HUES64 (cell line): ENCODE measurements around the gene HTR4.

Source experiments
- H3K27ac ChIP-seq: 2 replicates; pipeline ENCODE4 v1.7.0; 2013; ENCODE audit warnings: low read depth, low read length, inconsistent platforms
- H3K27me3 ChIP-seq: 2 replicates; pipeline ENCODE4 v1.6.1; 2013; ENCODE audit warnings: mild to moderate bottlenecking, low read length; ENCODE audit not compliant: insufficient read depth
- H3K36me3 ChIP-seq: 2 replicates; pipeline ENCODE4 v1.6.1; 2013; ENCODE audit warnings: mild to moderate bottlenecking, low read length; ENCODE audit not compliant: insufficient read depth
- H3K4me1 ChIP-seq: 2 replicates; pipeline ENCODE4 v1.6.1; 2013; ENCODE audit warnings: mild to moderate bottlenecking, low read length, moderate library complexity; ENCODE audit not compliant: insufficient read depth
- H3K4me3 ChIP-seq: 2 replicates; pipeline ENCODE4 v1.5.1; 2013; ENCODE audit warnings: mild to moderate bottlenecking, low read length, moderate library complexity
- H3K9ac ChIP-seq: 2 replicates; pipeline ENCODE4 v1.6.1; 2013; ENCODE audit warnings: mild to moderate bottlenecking, low read depth, low read length
- H3K9me3 ChIP-seq: 2 replicates; pipeline ENCODE4 v1.6.1; 2013; ENCODE audit warnings: low read depth, low read length; ENCODE audit not compliant: insufficient read depth
- WGBS: fragments of 150-250, 120-280 bp; methylation state at CpG from one replicate; pipeline ENCODE4 v1.1.7; 2013; ENCODE audit warnings: missing lambda C conversion rate; 5-methylcytosine and 5-hydroxymethylcytosine counted together

HTR4 gene

DNA sequence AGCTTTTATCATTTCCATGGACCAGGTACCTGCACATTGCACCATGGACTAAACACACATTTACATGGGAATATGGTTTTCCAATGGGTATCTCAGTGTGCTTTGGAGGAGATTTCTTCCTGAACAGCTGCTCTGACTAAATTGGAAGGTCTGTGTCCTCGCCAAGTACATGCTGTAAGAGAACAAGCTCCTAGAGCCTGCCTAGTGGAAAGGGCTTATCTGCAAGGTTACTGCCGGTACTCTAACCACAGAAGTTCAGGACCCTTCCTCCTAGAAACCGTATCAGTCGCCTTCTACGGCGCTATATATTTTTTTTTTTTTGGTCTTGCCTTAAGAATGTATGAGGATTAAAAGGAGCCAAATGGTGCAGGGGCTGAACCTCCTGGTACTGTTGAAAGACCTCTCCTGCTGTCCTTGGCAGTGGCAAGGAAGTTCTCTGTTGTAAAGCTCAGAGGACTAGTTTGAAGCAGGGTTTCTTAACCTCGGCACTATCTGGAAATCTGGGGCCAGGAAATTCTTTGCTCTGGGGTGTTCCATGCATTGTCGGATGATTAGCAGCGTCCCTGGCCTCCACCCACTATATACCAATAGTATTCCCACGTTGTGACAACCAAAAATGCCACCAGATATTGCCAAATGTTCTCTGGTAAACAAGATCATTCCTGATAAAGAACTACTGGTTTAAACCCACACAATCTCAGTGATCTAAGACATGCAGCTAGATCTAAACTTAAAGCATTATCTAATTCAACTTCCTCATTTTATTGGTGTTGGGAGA is 163.1 kb downstream of the HTR4 start:
- WGBS, result 90% methylated on average over 10 of the region's 10 CpGs
- Histone ChIP-seq H3K4me3 (no peak overlapping the region), H3K9me3 (no peaks in the 10 kb centered on the region), H3K36me3 (no peaks in the 10 kb centered on the region), H3K27ac (no peak overlapping the region), H3K4me1 (no peaks in the 10 kb centered on the region), H3K9ac (no peak overlapping the region), H3K27me3 (peaks cover 33% of the 10 kb centered on the region)

DNA sequence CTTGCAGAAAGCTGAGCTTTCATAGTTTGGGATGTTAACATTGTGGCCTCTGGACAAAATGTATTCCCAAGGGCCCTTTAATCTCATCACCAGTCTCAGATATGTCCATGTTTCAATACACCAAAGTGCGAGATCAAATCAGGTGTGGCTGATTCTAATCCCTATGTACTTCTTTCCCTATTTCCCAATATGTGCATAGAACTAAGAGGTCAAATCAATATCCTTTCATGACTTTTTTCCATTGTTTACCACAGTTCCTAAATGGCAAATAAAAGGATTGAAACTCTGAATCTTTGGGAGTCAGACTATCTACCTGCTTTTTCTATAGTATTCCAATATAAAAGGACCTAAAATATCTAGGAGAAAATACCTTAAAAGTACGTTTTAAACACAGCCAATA is 165.6 kb downstream of the HTR4 start:
- no peak overlapping the region for H3K9ac ChIP-seq
- H3K9me3 ChIP-seq, result no peaks in the 10 kb centered on the region
- no peak overlapping the region for H3K27ac ChIP-seq
- no peaks in the 10 kb centered on the region for H3K4me1 ChIP-seq
- H3K36me3 ChIP-seq, result no peaks in the 10 kb centered on the region
- H3K27me3 ChIP-seq, result peaks cover 37% of the 10 kb centered on the region
- WGBS, result 94% methylated on average over 1 of the region's 2 CpGs
- H3K4me3 ChIP-seq, result no peak overlapping the region

DNA sequence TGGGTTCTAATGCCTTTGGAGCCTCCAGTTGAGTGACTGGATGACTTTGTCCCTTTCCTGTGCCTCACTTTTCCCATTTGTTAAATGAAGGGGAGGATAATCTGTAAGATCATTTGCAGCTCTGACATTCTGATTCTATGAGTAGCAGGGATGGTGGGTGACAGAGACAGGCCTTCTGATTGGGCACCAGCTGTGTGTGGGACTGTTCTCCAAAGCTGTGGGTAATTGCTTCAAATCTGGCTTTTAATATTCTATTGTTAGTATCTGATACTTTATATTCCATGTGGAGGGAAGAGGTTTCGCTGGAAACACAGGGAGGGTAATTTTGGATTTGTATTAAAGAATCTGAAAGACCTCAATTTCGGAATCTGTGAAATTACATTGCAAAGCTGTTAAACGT is 167.9 kb downstream of the HTR4 start:
- WGBS, result 90% methylated on average over 3 of the region's 3 CpGs
- peaks cover 37% of the 10 kb centered on the region for H3K27me3 ChIP-seq
- no peak overlapping the region for H3K9ac ChIP-seq
- H3K4me3 ChIP-seq, result no peak overlapping the region
- no peaks in the 10 kb centered on the region for H3K36me3 ChIP-seq
- H3K27ac ChIP-seq, result no peak overlapping the region
- H3K9me3 ChIP-seq, result no peaks in the 10 kb centered on the region
- no peaks in the 10 kb centered on the region for H3K4me1 ChIP-seq

DNA sequence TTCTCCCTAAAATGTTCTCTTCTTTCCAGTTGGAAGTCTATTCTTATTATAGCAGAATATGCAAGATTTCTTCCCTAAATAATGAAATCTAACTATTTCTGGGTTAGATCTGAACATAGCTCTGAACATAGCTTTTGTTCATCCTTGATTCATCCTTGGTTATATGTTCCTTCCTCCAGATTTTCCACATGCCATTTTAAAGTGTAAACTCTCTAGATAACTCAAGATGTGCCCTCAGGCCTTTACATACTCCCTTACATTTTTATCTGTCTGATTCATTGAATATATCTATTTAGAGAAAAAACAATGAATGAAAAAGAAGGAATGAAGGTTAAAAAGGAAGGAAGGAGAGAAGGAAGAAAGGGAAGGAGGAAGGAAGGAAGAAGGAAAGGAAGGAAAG is 169.7 kb downstream of the HTR4 start:
- H3K27ac ChIP-seq, result no peak overlapping the region
- H3K36me3 ChIP-seq, result no peaks in the 10 kb centered on the region
- H3K4me1 ChIP-seq, result no peaks in the 10 kb centered on the region
- H3K27me3 ChIP-seq, result peaks cover 27% of the 10 kb centered on the region
- no peaks in the 10 kb centered on the region for H3K9me3 ChIP-seq
- no peak overlapping the region for H3K9ac ChIP-seq
- H3K4me3 ChIP-seq, result no peak overlapping the region

DNA sequence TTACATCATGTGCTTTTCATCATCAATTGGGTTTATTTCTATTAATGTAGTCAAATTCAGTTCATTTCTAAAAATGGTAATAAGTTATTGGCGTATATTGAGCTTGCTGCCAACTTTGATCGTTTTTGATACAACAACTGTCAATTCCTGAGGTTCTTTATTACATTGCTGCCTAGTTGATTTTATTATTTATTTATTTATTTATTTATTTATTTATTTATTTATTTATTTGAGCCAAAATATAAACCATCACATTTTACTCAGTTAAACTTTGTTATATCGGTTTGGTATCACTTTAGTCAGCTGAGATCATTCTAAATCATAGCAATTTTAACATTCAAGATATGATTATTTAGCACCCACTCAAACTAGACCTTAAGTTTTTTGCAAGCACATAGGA is 170.6 kb downstream of the HTR4 start:
- H3K4me3 ChIP-seq, result no peak overlapping the region
- peaks cover 18% of the 10 kb centered on the region for H3K27me3 ChIP-seq
- no peaks in the 10 kb centered on the region for H3K36me3 ChIP-seq
- 87% methylated on average over 3 of the region's 3 CpGs for WGBS
- H3K27ac ChIP-seq, result no peak overlapping the region
- H3K4me1 ChIP-seq, result no peaks in the 10 kb centered on the region
- H3K9me3 ChIP-seq, result no peaks in the 10 kb centered on the region
- H3K9ac ChIP-seq, result no peak overlapping the region

DNA sequence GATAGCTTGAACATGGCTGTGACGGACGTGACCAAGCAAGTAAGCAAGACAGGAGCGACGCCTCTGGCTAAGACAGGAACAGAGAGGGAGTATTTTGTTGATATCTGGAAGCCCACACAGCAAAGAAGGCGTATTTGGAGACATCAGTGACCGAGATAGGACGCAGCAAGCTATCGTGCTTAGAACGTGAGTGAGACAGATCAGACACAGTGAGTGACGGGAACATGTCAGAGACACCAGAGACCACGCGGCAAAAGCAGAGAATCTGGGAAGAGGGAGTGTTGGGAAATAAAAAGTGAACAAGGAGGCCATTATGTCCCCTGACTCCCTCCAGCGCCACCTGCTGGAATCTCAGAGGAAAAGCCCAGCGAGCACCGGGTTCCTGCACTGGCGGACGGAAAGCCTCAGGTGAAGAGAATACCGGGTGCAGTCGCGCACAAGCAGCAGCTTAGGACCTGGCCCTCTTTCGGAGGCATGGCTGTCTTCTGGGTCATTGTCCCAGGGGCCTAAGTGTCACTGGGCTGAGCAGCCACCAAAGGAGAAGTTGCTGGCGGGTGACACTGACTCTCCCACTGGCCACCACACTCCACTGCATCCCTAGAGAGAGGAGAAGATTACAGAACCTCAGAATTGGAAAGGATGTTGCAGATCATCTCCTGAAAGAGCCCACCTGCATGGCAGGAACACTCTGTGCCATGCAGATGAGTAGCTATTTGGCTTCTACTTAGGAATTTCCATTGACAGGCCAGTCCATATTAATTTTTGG is 171.4 kb downstream of the HTR4 start:
- H3K9me3 ChIP-seq, result no peaks in the 10 kb centered on the region
- no peak overlapping the region for H3K27ac ChIP-seq
- no peak overlapping the region for H3K4me3 ChIP-seq
- no peaks in the 10 kb centered on the region for H3K36me3 ChIP-seq
- 64% methylated on average over 22 of the region's 22 CpGs for WGBS
- no peak overlapping the region for H3K9ac ChIP-seq
- H3K27me3 ChIP-seq, result peaks cover 11% of the 10 kb centered on the region
- no peaks in the 10 kb centered on the region for H3K4me1 ChIP-seq

DNA sequence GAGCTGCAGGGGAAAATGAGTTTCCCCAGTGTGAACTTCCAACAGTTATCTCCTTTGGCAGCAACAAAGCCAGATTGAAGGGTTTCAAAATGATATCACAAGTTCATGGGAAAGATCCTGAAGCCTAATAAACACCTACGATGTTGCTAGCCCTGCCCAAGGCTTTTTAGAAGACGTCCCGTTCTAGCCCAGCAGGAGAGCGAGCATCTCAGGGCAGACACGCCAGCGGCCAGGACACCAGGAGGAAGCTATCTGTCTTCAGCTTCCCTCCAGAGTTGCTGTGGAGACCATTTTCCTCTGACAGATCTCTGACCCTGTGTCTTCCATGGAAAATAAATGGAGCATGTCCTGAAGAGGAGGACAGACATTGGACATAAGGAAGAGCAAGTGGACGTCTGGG is 172.1 kb downstream of the HTR4 start:
- Histone ChIP-seq H3K4me1 (no peaks in the 10 kb centered on the region), H3K9ac (no peak overlapping the region), H3K27me3 (peaks cover 8% of the 10 kb centered on the region), H3K9me3 (no peaks in the 10 kb centered on the region), H3K27ac (no peak overlapping the region), H3K36me3 (no peaks in the 10 kb centered on the region), H3K4me3 (no peak overlapping the region)
- WGBS, result 89% methylated on average over 7 of the region's 7 CpGs

DNA sequence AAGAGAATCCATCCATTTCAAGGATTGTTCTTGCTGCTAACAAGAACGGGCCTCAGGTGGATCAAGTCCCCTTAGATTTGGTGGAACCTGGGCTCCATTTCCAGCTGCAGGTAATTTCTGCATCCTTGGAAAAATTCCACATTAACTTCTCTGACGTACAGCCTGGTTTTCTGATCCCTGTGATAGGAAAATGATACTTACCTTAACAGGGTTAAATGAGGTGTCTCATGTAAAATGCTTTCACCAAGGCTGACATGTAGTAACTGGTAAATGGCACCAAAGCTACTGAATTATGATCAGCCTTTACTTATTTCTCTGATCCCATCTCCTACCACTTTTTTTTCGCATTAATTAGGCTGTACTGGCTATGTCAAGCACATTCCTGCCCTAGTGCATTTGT is 176.9 kb downstream of the HTR4 start:
- Histone ChIP-seq H3K4me3 (no peak overlapping the region), H3K36me3 (no peaks in the 10 kb centered on the region), H3K4me1 (no peaks in the 10 kb centered on the region), H3K27me3 (no peaks in the 10 kb centered on the region), H3K27ac (no peak overlapping the region), H3K9ac (no peak overlapping the region), H3K9me3 (no peaks in the 10 kb centered on the region)
- WGBS, result 87% methylated on average over 3 of the region's 3 CpGs

DNA sequence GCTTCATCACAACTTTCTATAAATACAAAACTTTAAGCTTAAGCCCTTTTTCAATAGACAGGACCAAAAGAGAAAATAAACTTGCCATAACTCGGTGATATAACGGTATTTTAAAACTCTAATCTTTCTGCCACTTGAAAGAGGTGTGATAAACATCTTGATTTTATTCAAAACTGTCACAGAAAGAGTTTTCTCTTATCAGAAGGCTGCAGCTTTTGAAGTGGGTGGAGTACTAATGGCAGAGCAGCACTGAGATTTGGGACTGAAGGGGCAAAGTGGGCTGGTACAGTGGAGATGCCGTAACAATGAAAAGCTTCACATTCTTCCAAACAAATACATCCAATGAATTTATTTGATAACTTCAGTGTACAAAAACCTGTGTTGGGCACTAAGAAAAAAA is 178.0 kb downstream of the HTR4 start:
- Histone ChIP-seq H3K4me1 (no peaks in the 10 kb centered on the region), H3K36me3 (no peaks in the 10 kb centered on the region), H3K9ac (no peak overlapping the region)

DNA sequence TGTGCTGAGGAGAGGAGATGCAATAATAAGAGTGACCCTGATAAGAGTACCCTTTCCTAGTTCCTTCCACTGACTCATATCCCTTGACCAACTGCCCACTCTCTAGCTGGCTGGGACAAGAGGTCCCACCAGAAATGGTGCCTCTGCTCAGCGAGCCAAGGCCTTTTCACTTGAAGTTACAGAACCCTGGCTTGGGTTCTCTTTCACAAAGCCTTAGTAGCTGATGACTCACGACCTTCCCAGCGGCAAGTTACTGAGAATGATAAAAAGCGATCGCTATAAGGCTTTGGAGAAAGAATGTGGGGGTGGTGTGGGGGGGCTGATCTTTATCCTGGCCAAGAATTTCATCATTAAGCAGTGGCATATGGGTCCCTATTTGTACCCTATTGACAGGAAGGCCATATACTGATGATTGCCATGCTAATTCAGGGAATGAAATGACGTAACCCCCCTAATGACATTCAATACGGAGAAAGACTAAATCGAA is 180.3 kb downstream of the HTR4 start:
- Histone ChIP-seq H3K27ac (peak overlapping the region; percentile 44; the same call in 1 of the 2 replicates), H3K4me1 (no peaks in the 10 kb centered on the region), H3K9ac (no peak overlapping the region), H3K9me3 (no peaks in the 10 kb centered on the region), H3K36me3 (no peaks in the 10 kb centered on the region), H3K4me3 (no peak overlapping the region), H3K27me3 (no peaks in the 10 kb centered on the region)
- 71% methylated on average over 8 of the region's 8 CpGs for WGBS

More for the DNA sequence above, 178.0 kb downstream of the HTR4 start:
- Histone ChIP-seq H3K27me3 (no peaks in the 10 kb centered on the region), H3K4me3 (no peak overlapping the region), H3K27ac (no peak overlapping the region), H3K9me3 (no peaks in the 10 kb centered on the region)
- WGBS, result 94% methylated on average over 3 of the region's 3 CpGs

DNA sequence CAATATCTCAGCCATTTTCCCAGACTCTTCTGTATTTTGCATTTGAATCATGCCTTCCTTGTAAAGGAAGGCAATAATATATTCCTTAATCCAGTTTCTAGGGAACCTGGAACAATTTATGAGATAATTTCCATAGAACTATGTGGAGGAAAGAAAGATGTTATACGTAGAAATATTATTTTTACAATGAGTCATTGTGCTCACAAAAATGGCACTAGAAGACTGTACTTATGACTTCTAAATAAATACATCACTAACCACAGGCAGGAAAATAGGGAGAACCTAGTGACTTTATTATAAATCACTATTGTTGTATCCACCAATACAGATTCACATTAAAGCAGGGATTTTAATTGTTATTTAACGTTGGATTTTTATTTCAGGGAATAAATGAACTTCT is 182.9 kb downstream of the HTR4 start:
- Histone ChIP-seq H3K4me3 (no peak overlapping the region), H3K4me1 (no peaks in the 10 kb centered on the region), H3K27ac (no peak overlapping the region), H3K27me3 (no peaks in the 10 kb centered on the region), H3K9ac (no peak overlapping the region), H3K9me3 (no peaks in the 10 kb centered on the region), H3K36me3 (no peaks in the 10 kb centered on the region)
- WGBS, result 100% methylated on average over 1 of the region's 2 CpGs
